ENCODE measurements around the gene NUP188.
"Not testable (repeated sequence)": the region's sequence is repeated elsewhere in the genome, so short reads cannot be mapped to it uniquely, and the experiment has no call there.

NUP188 gene

DNA sequence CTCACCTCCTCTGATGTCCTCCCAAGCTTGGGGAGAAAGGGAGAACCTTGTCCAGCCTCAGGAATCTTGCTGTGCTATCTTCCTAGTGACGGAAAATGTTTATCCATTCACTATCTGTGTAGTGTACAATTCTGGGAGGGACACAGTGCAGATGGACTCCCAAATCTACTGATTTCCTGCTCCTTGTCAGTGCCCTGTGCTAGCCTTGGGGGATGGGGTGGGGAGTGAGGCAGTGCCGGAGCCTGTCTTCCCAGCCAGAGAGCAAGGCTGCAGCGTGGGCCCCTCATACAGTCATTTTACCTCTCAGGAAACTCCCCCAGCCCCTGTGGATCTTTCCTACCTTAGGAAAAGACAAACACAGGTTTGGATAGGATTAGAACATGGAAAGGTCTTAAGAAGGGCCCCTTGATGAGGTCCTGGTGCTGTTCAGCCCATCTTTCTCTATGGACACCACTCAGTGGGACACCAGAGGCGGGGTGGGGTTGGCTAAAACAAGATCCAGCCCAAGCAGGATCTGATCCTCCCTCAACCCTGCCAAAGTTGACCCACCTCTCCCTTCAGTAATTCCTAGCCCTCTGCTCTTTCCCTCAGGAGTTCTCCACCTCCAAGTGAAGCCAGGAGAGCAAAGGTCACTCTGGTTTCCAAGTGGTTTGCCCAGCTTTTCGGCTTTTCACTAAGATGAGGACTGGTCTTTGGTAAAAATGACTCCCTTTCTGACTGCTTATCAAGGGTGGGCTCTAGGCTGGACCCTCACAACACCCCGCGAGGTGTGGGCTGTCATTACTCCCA lies 3.5 kb upstream of the NUP188 start:
- DNase-seq (ENCODE audit: low read depth) = no peak

GRCh38 chr9:128944966-128945365 lies 2.5 kb upstream of the NUP188 start:
- DNase-seq (ENCODE audit: low read depth) = not testable (repeated sequence)

- no peak for DNase-seq (ENCODE audit: low read depth)
Observed at GRCh38 chr9:128945798-128946501, 1.5 kb upstream of the NUP188 start.

DNA sequence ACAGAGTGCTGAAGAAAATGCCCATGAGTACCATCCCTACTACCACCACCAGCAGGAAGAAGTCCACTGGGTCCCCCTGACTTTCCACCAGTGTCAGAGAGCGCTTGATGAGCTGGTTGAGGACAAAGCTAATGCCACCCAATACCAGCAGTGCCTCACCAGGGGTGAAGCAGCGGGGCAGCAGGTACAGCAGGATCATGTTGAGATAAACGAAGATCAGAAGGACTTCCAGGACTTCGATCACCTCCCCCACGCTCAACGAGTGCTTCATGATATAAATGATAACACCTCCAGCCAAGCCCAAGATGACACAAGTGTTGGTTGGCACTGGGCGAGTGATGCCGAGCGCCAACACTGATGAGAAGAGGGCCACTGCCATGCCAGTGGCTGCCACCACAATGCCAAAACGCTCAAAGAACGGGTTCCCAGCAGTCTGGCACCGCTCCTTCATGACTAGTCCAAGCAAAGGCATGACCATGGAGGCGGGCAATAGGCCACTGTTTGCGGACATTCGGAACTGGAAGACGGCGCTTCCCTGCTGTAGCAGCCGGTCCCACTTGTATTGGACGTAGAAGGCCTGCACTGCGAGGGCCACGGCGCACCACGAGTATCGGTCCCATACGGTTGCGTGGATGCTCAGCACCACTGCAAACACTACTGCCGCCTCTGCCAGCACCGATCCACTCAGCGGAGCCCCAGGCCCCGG lies 775 bp upstream of the NUP188 start:
- DNase-seq (ENCODE audit: low read depth) = peak; percentile 3

DNA sequence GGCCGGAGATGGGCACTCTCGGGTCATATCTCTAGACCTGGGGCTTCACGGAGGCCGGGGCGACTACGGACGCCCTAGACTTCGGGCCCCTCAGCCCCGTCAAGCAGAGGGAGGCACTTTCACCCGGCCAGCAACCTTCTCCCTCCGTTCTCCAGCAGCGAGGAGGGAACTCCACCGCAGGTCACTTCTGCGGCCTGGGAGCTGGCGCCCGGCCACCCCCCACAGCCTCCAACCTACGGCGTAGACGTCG lies 297 bp upstream of the NUP188 start:
- DNase-seq (ENCODE audit: low read depth) = no peak

DNA sequence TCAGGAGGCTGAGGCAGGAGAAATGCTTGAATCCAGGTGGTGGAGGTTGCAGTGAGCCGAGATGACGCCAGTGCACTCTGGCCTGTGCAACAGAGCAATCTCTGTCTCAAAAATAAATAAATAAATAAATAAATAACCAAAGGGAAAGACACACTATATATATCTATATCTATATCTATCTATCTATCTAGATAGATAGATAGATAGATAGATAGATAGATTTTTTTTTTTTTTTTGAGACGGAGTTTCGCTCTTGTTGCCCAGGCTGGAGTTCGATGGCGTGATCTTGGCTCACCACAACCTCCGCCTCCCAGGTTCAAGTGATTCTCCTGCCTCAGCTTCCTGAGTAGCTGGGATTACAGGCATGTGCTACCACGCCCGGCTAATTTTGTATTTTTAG lies 13.9 kb downstream of the NUP188 start:
- not testable (repeated sequence) for DNase-seq (ENCODE audit: low read depth)

DNA sequence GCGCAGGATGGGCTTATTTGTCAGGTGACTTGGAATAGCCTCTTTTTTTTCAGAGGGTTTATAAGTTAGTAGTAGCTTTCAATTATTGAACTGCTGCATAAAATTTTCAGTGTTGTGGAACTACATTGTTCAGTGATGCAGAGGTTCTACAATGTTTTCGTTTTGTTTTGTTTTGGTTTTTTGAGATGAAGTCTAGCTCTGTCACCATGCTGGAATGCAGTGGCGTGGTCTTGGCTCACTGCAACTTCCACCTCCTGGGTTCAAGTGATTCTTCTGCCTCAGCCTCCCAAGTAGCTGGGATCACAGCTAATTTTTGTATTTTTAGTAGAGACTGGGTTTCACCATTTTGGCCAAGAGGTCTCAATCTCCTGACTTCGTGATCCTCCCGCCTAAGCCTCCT lies 22.0 kb downstream of the NUP188 start:
- DNase-seq (ENCODE audit: low read depth) = no peak

GRCh38 chr9:128972956-128973355 lies 25.5 kb downstream of the NUP188 start:
- DNase-seq (ENCODE audit: low read depth) = peak; percentile 16

GRCh38 chr9:128979111-128979510 lies 31.6 kb downstream of the NUP188 start:
- DNase-seq (ENCODE audit: low read depth) = no peak

GRCh38 chr9:128983536-128983935 lies 36.0 kb downstream of the NUP188 start:
- DNase-seq (ENCODE audit: low read depth) = no peak

DNA sequence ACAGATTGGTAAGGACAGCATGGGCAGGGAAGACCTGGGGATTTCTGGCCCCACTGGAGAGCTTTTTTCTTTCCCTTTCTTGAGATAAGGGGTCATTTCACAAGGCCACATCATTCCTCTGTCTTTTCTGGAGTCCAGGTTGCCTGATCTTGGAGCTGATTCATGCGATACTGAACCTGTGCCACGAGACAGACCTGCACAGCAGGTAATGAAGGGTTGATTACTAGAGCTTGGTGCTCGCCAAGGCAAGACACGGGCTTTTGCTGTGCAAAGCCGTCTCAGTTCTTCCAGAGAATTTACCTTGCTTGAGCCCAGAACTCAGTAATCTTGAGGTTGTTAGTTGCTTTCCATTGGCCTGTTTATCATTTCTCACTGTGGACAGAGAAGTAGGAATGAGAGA lies 39.2 kb downstream of the NUP188 start:
- no peak for DNase-seq (ENCODE audit: low read depth)

GRCh38 chr9:128987805-128988204 lies 40.3 kb downstream of the NUP188 start:
- DNase-seq (ENCODE audit: low read depth) = peak; percentile 52

DNA sequence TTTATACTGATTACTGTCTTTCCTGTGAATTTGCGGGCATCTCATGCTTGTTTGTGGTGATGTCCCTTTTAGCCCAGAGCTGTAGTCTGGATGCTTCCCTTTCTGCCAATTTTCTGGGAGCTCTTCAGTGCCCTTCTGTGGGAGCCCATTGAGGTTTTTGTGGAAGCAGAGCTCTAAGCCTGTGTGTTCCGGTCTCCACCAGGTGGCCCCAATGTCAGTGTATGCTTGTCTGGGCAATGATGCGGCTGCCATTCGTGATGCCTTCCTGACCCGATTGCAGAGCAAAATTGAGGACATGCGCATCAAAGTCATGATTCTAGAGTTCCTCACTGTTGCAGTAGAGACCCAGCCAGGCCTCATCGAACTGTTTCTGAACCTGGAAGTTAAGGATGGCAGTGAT lies 45.5 kb downstream of the NUP188 start:
- DNase-seq (ENCODE audit: low read depth) = no peak

GRCh38 chr9:128995791-128996190 lies 48.3 kb downstream of the NUP188 start:
- DNase-seq (ENCODE audit: low read depth) = no peak

DNA sequence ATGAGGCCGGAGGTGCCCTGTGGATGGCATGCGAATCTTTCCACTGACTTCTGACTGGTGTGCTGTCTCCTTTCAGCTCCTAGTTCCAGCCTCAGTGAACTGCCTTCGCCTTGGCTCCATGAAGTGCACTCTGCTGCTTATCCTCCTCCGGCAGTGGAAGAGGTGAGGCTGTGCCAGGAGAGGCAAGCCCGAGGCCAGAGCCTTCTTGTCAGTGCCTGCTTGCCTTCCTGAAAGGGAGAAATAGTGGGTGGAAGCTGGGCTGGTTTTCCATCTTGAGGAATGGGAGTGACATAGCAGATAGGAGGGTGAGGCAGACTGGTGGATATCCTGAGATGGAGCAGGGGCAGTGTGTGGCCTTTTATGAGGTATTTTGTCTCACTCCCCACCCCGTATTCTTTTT lies 51.0 kb downstream of the NUP188 start:
- no peak for DNase-seq (ENCODE audit: low read depth)

DNA sequence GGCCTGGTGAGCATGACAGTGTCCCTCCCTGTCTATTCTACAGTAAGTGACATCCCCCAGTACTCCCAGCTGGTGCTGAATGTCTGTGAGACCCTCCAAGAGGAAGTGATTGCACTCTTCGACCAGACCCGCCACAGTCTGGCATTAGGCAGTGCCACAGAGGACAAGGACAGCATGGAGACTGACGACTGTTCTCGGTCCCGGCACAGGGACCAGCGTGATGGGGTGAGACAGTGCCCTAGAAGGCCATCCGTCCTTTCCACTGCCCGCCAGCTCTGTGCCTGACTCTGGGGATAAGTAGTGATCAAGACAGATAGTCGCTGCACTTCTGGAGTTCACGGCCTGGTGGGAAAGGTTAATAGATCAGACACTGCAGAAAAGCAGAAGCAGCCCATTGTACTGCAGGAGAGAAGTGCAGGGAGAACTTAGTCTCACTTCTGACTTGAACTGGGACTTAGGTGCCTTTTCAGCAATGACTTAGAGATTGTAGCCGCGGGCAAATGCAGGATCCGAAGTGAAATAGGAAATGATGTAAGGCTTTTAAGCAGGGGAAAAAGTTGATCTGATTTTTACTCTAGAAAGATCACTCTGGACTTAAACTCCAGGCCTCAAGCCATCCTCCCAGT lies 52.2 kb downstream of the NUP188 start:
- DNase-seq (ENCODE audit: low read depth) = no peak

DNA sequence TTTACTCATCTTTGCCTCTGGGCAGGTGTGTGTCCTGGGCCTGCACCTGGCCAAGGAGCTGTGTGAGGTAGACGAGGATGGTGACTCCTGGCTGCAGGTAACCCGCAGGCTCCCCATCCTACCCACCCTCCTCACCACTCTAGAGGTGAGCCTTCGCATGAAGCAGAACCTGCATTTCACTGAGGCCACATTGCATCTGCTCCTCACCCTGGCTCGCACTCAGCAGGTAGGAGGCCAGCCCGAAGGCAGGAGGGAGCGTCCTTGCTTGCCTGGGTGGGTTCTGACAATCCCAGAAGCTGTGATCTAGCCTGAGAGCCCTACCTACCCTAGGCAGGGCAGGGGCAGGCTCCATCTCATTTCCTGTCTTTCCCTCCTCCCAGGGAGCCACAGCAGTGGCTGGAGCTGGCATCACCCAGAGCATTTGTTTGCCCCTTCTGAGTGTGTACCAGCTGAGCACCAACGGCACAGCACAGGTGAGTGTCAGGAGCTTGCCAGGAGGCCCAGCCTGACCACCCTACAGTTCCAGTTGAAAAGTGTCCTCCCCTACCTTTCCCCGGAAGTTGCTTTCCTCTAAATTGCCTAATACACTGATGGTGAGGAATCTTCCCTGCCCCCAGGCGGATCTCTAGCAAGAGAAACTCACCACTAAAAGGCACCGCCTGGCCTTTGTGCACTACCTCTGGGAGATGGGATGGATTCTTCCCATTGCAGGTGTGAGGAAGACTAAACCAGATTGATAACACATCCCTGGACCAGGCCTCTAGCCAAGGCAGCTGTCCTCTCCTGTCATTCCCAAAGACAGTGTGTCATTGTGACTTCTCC lies 54.2 kb downstream of the NUP188 start:
- DNase-seq (ENCODE audit: low read depth) = no peak

DNA sequence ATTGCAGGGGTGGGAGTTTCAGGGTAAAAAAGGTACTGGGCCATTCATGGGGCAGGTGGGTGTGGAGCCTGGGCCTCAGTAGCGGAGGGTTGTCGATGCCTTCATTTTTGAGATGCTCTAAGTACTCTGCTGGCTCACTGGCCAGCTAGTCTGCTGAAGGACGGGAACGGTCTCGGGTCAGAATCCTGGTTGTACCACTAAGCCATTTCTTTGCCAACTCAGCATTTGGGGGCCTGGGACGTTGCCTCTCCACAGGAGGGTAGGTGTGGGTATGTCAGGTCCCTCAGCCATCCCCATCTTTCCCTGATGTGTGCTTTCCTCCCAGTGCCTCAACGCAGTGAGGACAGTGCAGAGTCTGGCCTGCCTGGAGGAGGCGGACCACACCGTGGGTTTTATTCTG lies 55.5 kb downstream of the NUP188 start:
- no peak for DNase-seq (ENCODE audit: low read depth)

DNA sequence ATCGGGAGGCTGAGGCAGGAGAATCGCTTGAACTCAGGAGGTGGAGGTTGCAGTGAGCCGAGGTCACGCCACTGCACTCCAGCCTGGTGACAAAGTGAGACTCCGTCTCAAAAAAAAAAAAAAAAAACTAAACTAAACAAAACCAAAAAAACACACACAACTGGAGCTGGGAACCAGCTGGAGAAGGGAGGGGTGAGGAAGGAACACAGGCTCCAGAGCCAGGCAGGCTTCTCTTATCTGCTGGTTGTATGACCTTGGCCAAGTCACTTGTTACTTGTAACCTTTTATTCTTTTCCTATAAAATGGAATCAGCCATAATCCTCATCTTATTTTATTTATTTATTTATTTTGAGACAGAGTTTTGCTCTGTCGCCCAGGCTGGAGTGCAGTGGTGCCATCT lies 56.7 kb downstream of the NUP188 start:
- DNase-seq (ENCODE audit: low read depth) = not testable (repeated sequence)

GRCh38 chr9:129005336-129005997 lies 58.0 kb downstream of the NUP188 start:
- no peak for DNase-seq (ENCODE audit: low read depth)

GRCh38 chr9:129006328-129007034 lies 59.0 kb downstream of the NUP188 start:
- DNase-seq (ENCODE audit: low read depth) = peak; percentile 53
